Bronchial epithelial cell (primary cell): ENCODE data around the gene LAMC3. TPM values are rescaled to one million over a fixed set of nuclear protein-coding genes. Genes with fewer than 3 reads are reported as not detected.

Experiments used
- DNase-seq: peaks from one replicate; pipeline ENCODE4 v3.0.0-alpha.2; 2010; ENCODE audit warnings: low read depth
- FAIRE-seq: peaks from 2 replicates; lab custom pipeline; 2011; peaks lifted over from hg19 to GRCh38; lab: Jason Lieb, UNC
- H3K27me3 ChIP-seq: 2 replicates; pipeline ENCODE4 v1.5.1; 2011; ENCODE audit warnings: low read length; ENCODE audit not compliant: control insufficient read depth, insufficient read depth
- H3K36me3 ChIP-seq: 2 replicates; pipeline ENCODE4 v1.5.1; 2011; ENCODE audit warnings: low read length; ENCODE audit not compliant: control insufficient read depth, insufficient read depth
- H3K4me3 ChIP-seq: 2 replicates; pipeline ENCODE4 v1.5.1; 2011; ENCODE audit warnings: mild to moderate bottlenecking, low read depth, low read length, control low read depth
- CTCF ChIP-seq: IDR thresholded peaks from 2 replicates; pipeline ENCODE4 v1.5.1; 2011; ENCODE audit warnings: mild to moderate bottlenecking, moderate library complexity, low read length, control low read depth, inconsistent platforms; ENCODE audit not compliant: insufficient read depth, severe bottlenecking
- total RNA-seq: library from RNA; depleted of rRNA; stranded (reverse); fragments of >200 nt; gene quantifications from 2 replicates; pipeline ENCODE4 v1.2.1, GENCODE V29; 2014

LAMC3 gene
- total RNA-seq, 1 donor from 2014 or later: not detected

- H3K36me3 ChIP-seq: no peaks in the 10 kb centered on the region
- no peak for DNase-seq
- no peak overlapping the region for H3K4me3 ChIP-seq
- H3K27me3 ChIP-seq: peaks cover 3% of the 10 kb centered on the region
- no peak for TF ChIP-seq CTCF
- no peak for FAIRE-seq
Measured at GRCh38 chr9:131091352-131091992, 82.5 kb downstream of the LAMC3 start.

- FAIRE-seq (no peak), DNase-seq (no peak)
- Histone ChIP-seq H3K27me3 (peaks cover 6% of the 10 kb centered on the region), H3K36me3 (no peaks in the 10 kb centered on the region), H3K4me3 (no peak overlapping the region)
- no peak for TF ChIP-seq CTCF
Measured at GRCh38 chr9:131092030-131092429, 83.1 kb downstream of the LAMC3 start.

- TF ChIP-seq CTCF: no peak
- peaks cover 8% of the 10 kb centered on the region for H3K27me3 ChIP-seq
Measured at GRCh38 chr9:131092548-131093440, 83.8 kb downstream of the LAMC3 start.

GRCh38 chr9:131094015-131094414 is 85.0 kb downstream of the LAMC3 start:
- peaks cover 9% of the 10 kb centered on the region for H3K27me3 ChIP-seq
- no peak overlapping the region for H3K4me3 ChIP-seq
- no peak for DNase-seq

More at GRCh38 chr9:131092548-131093440, 83.8 kb downstream of the LAMC3 start:
- DNase-seq (no peak), FAIRE-seq (no peak)
- Histone ChIP-seq H3K4me3 (no peak overlapping the region), H3K36me3 (no peaks in the 10 kb centered on the region)

GRCh38 chr9:131094622-131095021 is 85.6 kb downstream of the LAMC3 start:
- no peaks in the 10 kb centered on the region for H3K36me3 ChIP-seq
- FAIRE-seq: no peak
- H3K27me3 ChIP-seq: peaks cover 9% of the 10 kb centered on the region
- TF ChIP-seq CTCF: no peak
- H3K4me3 ChIP-seq: no peak overlapping the region
- peak; percentile 29 for DNase-seq

More at GRCh38 chr9:131094015-131094414, 85.0 kb downstream of the LAMC3 start:
- no peak for FAIRE-seq
- H3K36me3 ChIP-seq: no peaks in the 10 kb centered on the region
- no peak for TF ChIP-seq CTCF
